IMR-90 (cell line): ENCODE measurements around the gene UGGT2. TPM values are rescaled to one million over a fixed set of nuclear protein-coding genes. Genes with fewer than 3 reads are reported as not detected.

Experiments
- ATAC-seq: fragments of 200-7000 bp; cut with Tn5 transposase; 2 replicates; pipeline ENCODE4 v1.9.1; 2020; ENCODE audit warnings: low read depth, mild to moderate bottlenecking, moderate library complexity
- BruUV-seq: library from RNA; stranded (reverse); fragments of 400-500 nt; replicated peaks from 2 replicates; lab custom pipeline; 2021; lab: Mats Ljungman, UMichigan
- CTCF ChIA-PET: fragments of 300-600 bp; formaldehyde crosslinking; extraction: SDS; loops from one replicate; lab custom pipeline; 2021; ENCODE audit warnings: antibody characterized with exemption; lab: Yijun Ruan, JAX
- POLR2A ChIA-PET: fragments of 300-600 bp; sonication (Branson Sonifier 250); formaldehyde crosslinking; loops from one replicate; lab custom pipeline; 2022; ENCODE audit warnings: antibody characterized with exemption; ENCODE audit not compliant: unreplicated experiment; lab: Charles Lee
- DNase-seq: peaks from one replicate; pipeline ENCODE4 v3.0.0; 2013
- H2AFZ ChIP-seq: replicated peaks from 2 replicates; pipeline ENCODE3; 2013; ENCODE audit warnings: low read length, mild to moderate bottlenecking; ENCODE audit not compliant: poor library complexity
- H2AK5ac ChIP-seq: 2 replicates; pipeline ENCODE4 v1.6.1; 2013; ENCODE audit warnings: low read depth, low read length, inconsistent platforms
- H2AK9ac ChIP-seq: replicated peaks from 2 replicates; pipeline ENCODE3; 2013; ENCODE audit warnings: mild to moderate bottlenecking, low read depth, low read length, moderate library complexity; ENCODE audit not compliant: poor library complexity
- H2BK120ac ChIP-seq: 2 replicates; pipeline ENCODE4 v1.6.1; 2013; ENCODE audit warnings: low read depth, low read length, inconsistent platforms
- H2BK15ac ChIP-seq: 3 replicates; pipeline ENCODE4 v1.6.1; 2013; ENCODE audit warnings: low read depth, low read length, inconsistent platforms
- H2BK20ac ChIP-seq: 2 replicates; pipeline ENCODE4 v1.6.1; 2013; ENCODE audit warnings: low read depth, mild to moderate bottlenecking, inconsistent platforms, low read length, moderate library complexity
- H2BK5ac ChIP-seq: 2 replicates; pipeline ENCODE4 v1.6.1; 2013; ENCODE audit warnings: mild to moderate bottlenecking, low read depth, low read length, inconsistent platforms; ENCODE audit not compliant: poor library complexity, severe bottlenecking
- H3K14ac ChIP-seq: replicated peaks from 2 replicates; pipeline ENCODE4 v1.6.1; 2013; ENCODE audit warnings: low read depth, low read length, inconsistent platforms
- H3K18ac ChIP-seq: 2 replicates; pipeline ENCODE4 v1.6.1; 2013; ENCODE audit warnings: low read depth, low read length, control low read depth
- H3K23ac ChIP-seq: 2 replicates; pipeline ENCODE4 v1.6.1; 2013; ENCODE audit warnings: low read depth, low read length, inconsistent platforms
- H3K27ac ChIP-seq: 2 replicates; pipeline ENCODE4 v1.5.1; 2013; ENCODE audit warnings: mild to moderate bottlenecking, control low read depth, low read length; ENCODE audit not compliant: insufficient read depth
- H3K27me3 ChIP-seq: 2 replicates; pipeline ENCODE4 v1.6.1; 2013; ENCODE audit warnings: low read length; ENCODE audit not compliant: control insufficient read depth, insufficient read depth
- H3K36me3 ChIP-seq: 2 replicates; pipeline ENCODE4 v1.6.1; 2013; ENCODE audit warnings: low read length, mixed read lengths; ENCODE audit not compliant: control insufficient read depth, insufficient read depth
- H3K4ac ChIP-seq: 2 replicates; pipeline ENCODE4 v1.6.1; 2013; ENCODE audit warnings: low read depth, low read length, inconsistent platforms
- H3K4me1 ChIP-seq: 2 replicates; pipeline ENCODE4 v1.6.1; 2013; ENCODE audit warnings: low read length, mixed read lengths; ENCODE audit not compliant: control insufficient read depth, insufficient read depth
- H3K4me2 ChIP-seq: 2 replicates; pipeline ENCODE4 v1.6.1; 2013; ENCODE audit warnings: low read depth, mild to moderate bottlenecking, control low read depth, low read length, moderate library complexity
- H3K4me3 ChIP-seq: 2 replicates; pipeline ENCODE4 v1.5.1; 2013; ENCODE audit warnings: low read depth, mild to moderate bottlenecking, control low read depth, low read length, moderate library complexity; ENCODE audit not compliant: insufficient read depth
- H3K56ac ChIP-seq: 2 replicates; pipeline ENCODE4 v1.6.1; 2013; ENCODE audit warnings: low read length, inconsistent platforms; ENCODE audit not compliant: insufficient read depth; ENCODE audit errors: extremely low read depth
- H3K79me1 ChIP-seq, 2 experiments: 2 replicates each; pipeline ENCODE4 v1.6.1; 2013; ENCODE audit warnings: low read length in 2 of 2, inconsistent platforms in 1 of 2, low read depth in 1 of 2
- H3K9ac ChIP-seq: 2 replicates; pipeline ENCODE4 v1.6.1; 2013; ENCODE audit warnings: low read depth, low read length, control low read depth
- H3K9me1 ChIP-seq: 2 replicates; pipeline ENCODE4 v1.6.1; 2013; ENCODE audit warnings: low read length, inconsistent platforms; ENCODE audit not compliant: insufficient read depth
- H3K9me3 ChIP-seq: 2 replicates; pipeline ENCODE4 v1.6.1; 2013; ENCODE audit warnings: low read length; ENCODE audit not compliant: control insufficient read depth, insufficient read depth
- H4K20me1 ChIP-seq: 2 replicates; pipeline ENCODE4 v1.6.1; 2013; ENCODE audit warnings: low read length, inconsistent platforms; ENCODE audit not compliant: insufficient read depth
- H4K5ac ChIP-seq: 2 replicates; pipeline ENCODE4 v1.6.1; 2013; ENCODE audit warnings: mild to moderate bottlenecking, low read depth, low read length, control low read depth
- H4K8ac ChIP-seq, 2 experiments: 2 replicates each; pipeline ENCODE4 v1.6.1; 2013; ENCODE audit warnings: low read depth in 2 of 2, low read length in 2 of 2, control low read depth in 1 of 2, inconsistent platforms in 1 of 2
- H4K91ac ChIP-seq: 2 replicates; pipeline ENCODE4 v1.6.1; 2013; ENCODE audit warnings: low read depth, low read length, inconsistent platforms; ENCODE audit not compliant: insufficient read depth
- RFX5 ChIP-seq: IDR thresholded peaks from 2 replicates; pipeline ENCODE4 v1.8.0; 2012; ENCODE audit warnings: low read depth, mild to moderate bottlenecking, low read length, moderate library complexity
- WGBS, 2 experiments: methylation state at CpG; one replicate each; pipeline versions ENCODE4 v1.1.5 to v1.1.7; 2013; ENCODE audit warnings: missing lambda C conversion rate in 2 of 2; ENCODE audit not compliant: insufficient read length in 1 of 2; ENCODE audit errors: extremely low coverage in 2 of 2; 5-methylcytosine and 5-hydroxymethylcytosine counted together
- dilution Hi-C: fragments of 300-500 bp; cut with HindIII; formaldehyde crosslinking; loops from one replicate; pipeline ENCODE4 v1.14.3; 2018; ENCODE audit warnings: low sequenced_read_pairs; ENCODE audit not compliant: unreplicated experiment
- in situ Hi-C: fragments of 300-500 bp; cut with MboI; formaldehyde crosslinking; loops from 3 replicates; pipeline ENCODE4 v1.14.3; 2019; ENCODE audit warnings: low sequenced_read_pairs, inconsistent platforms, mixed read lengths
- intact Hi-C: fragments of 100-400 bp; cut with micrococcal nuclease; formaldehyde crosslinking; loops from 2 replicates; pipeline ENCODE4 v1.10.0; 2022
- polyA plus RNA-seq, 3 experiments: library from polyadenylated mRNA; depleted of rRNA; stranded (reverse); fragments of >200 nt; gene quantifications; 2 replicates each; pipeline ENCODE4 v1.2.3, GENCODE V29; 2012; ENCODE audit warnings: low replicate concordance in 1 of 3
- total RNA-seq: library from RNA; depleted of rRNA; stranded (reverse); fragments of >200 nt; gene quantifications from 2 replicates; pipeline ENCODE4 v1.2.3, GENCODE V29; 2012
- TF ChIP-seq, protein P1 (sequence below): conservative IDR thresholded peaks from 2 replicates; pipeline ENCODE4 v1.5.1; 2012; ENCODE audit warnings: mild to moderate bottlenecking, low read depth, low read length, improper control_type of control experiment

Gene UGGT2
- total and polyA plus RNA-seq, 2 of the 4 experiments (the other 2 are of a cell fraction) = 21.4 to 40.1 TPM

- Histone ChIP-seq H2AFZ (no peak overlapping the region), H3K36me3 (0 out of 2 replicates have a peak, but pooled peaks cover 2% of the 10 kb centered on the region), H3K4me3 (no peak overlapping the region), H4K5ac (no peak overlapping the region), H4K8ac (no peak overlapping the region), H3K9ac (no peak overlapping the region), H3K56ac (no peak overlapping the region), H3K4ac (no peak overlapping the region), H3K14ac (no peak overlapping the region), H2BK15ac (no peak overlapping the region), H3K9me1 (no peaks in the 10 kb centered on the region), H3K23ac (no peak overlapping the region), H4K20me1 (peaks cover 21% of the 10 kb centered on the region), H2BK120ac (no peak overlapping the region), H2AK9ac (no peak overlapping the region), H3K79me1 (peaks cover 23 to 53% of the 10 kb centered on the region in 2 experiments), H2AK5ac (no peak overlapping the region), H4K91ac (no peak overlapping the region), H2BK5ac (no peak overlapping the region), H3K9me3 (no peaks in the 10 kb centered on the region; the same call in 1 of the 2 replicates), H3K27me3 (no peaks in the 10 kb centered on the region), H3K4me1 (no peaks in the 10 kb centered on the region), H3K27ac (no peak overlapping the region), H3K18ac (no peak overlapping the region), H2BK20ac (no peak overlapping the region), H3K4me2 (no peak overlapping the region)
- no peak for TF ChIP-seq RFX5
- TF ChIP-seq, protein P1, sequence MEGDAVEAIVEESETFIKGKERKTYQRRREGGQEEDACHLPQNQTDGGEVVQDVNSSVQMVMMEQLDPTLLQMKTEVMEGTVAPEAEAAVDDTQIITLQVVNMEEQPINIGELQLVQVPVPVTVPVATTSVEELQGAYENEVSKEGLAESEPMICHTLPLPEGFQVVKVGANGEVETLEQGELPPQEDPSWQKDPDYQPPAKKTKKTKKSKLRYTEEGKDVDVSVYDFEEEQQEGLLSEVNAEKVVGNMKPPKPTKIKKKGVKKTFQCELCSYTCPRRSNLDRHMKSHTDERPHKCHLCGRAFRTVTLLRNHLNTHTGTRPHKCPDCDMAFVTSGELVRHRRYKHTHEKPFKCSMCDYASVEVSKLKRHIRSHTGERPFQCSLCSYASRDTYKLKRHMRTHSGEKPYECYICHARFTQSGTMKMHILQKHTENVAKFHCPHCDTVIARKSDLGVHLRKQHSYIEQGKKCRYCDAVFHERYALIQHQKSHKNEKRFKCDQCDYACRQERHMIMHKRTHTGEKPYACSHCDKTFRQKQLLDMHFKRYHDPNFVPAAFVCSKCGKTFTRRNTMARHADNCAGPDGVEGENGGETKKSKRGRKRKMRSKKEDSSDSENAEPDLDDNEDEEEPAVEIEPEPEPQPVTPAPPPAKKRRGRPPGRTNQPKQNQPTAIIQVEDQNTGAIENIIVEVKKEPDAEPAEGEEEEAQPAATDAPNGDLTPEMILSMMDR = no peak
- intact Hi-C loops (no loop called here), in situ Hi-C loops (loop anchor here (25.0 kb wide), 1 partner anchor 778 kb away; no protein-coding TSS in a partner anchor), dilution Hi-C loops (no loop called here)
- ChIA-PET CTCF (no interaction called here), POLR2A (no interaction called here)
- no TSS peak for BruUV-seq
- ATAC-seq = no peak
- 95% methylated on average over 4 of the region's 10 CpGs; no CpG with 5 or more reads in 1 of the 2 experiments for WGBS, 2 experiments
- DNase-seq = no peak
Observed at GRCh38 chr13:96034662-96035061, 18.5 kb downstream of the UGGT2 start.
